Suprapubic skin (tissue), 4 donors: ENCODE measurements around the gene EGLN2.

Experiments
- POLR2A ChIP-seq, 2 donors: fragments of 450-650 bp; IDR thresholded peaks; one replicate each; pipeline ENCODE4 v1.6.1; 2017; ENCODE audit warnings: antibody characterized with exemption in 2 of 2, mild to moderate bottlenecking in 2 of 2, moderate library complexity in 2 of 2
- POLR2AphosphoS5 ChIP-seq, 3 donors: sonication (generic); formaldehyde crosslinking; IDR thresholded peaks; one replicate each; pipeline ENCODE4 v1.6.1; 2017; ENCODE audit warnings: antibody characterized with exemption in 3 of 3
- TF ChIP-seq, protein P1 (sequence below), 2 donors: fragments of 200-600 bp in 1 of 2; fragments of 450-650 bp in 1 of 2; sonication (generic) in 1 of 2; IDR thresholded peaks; one replicate each; pipeline ENCODE4 v1.5.1; 2016 to 2019; ENCODE audit warnings: antibody characterized with exemption in 2 of 2, mild to moderate bottlenecking in 1 of 2, moderate library complexity in 1 of 2

DNA sequence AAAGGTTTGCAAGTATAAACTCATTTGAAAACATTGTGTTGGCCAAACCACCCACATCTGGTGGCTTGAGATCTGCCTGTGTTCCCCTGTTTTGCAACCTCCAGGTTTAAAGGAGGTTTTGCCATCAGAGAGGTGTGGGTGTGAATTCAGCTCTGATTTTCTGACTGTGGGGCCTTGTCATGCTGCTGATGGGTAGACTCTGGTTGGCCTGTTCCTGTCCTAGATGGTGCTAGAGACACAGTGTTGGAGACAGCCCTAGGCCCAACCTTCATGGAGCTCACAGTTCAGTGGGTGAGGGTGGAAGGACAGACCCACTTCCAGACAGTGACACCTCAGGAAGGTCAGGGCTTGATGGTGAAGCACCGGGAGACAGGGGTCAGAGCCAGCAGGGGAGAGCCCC is 13.5 kb upstream of the EGLN2 start:
- no peak for TF ChIP-seq POLR2AphosphoS5 (IDR thresholded peaks at IDR 0.05)
- TF ChIP-seq, protein P1, sequence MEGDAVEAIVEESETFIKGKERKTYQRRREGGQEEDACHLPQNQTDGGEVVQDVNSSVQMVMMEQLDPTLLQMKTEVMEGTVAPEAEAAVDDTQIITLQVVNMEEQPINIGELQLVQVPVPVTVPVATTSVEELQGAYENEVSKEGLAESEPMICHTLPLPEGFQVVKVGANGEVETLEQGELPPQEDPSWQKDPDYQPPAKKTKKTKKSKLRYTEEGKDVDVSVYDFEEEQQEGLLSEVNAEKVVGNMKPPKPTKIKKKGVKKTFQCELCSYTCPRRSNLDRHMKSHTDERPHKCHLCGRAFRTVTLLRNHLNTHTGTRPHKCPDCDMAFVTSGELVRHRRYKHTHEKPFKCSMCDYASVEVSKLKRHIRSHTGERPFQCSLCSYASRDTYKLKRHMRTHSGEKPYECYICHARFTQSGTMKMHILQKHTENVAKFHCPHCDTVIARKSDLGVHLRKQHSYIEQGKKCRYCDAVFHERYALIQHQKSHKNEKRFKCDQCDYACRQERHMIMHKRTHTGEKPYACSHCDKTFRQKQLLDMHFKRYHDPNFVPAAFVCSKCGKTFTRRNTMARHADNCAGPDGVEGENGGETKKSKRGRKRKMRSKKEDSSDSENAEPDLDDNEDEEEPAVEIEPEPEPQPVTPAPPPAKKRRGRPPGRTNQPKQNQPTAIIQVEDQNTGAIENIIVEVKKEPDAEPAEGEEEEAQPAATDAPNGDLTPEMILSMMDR (IDR thresholded peaks at IDR 0.05) = no peak
- no peak for TF ChIP-seq POLR2A (IDR thresholded peaks at IDR 0.05)
